ENCODE results near the gene KRTAP3-3. TPM values are rescaled to one million over a fixed set of nuclear protein-coding genes. Genes with fewer than 3 reads are reported as not detected.

Gene KRTAP3-3
- total and polyA plus RNA-seq, 4 experiments from 2014 or later, result not detected

Other genes with a start within 250 kb of the KRTAP3-3 start
Only the 30 nearest of the 36 such genes appear.
- not detected for gene KRT28, start 194.2 kb downstream of the KRTAP3-3 start, total RNA-seq
- not detected for gene KRT28, start 194.2 kb downstream of the KRTAP3-3 start, polyA plus RNA-seq
- 10 to 100 TPM; 37.6 to 40.4 TPM for gene KRT10, start 171.6 kb downstream of the KRTAP3-3 start, total RNA-seq
- 100 to 1,000 TPM; 141 to 181 TPM for gene KRT10, start 171.6 kb downstream of the KRTAP3-3 start, polyA plus RNA-seq
- not detected for gene KRT12, start 126.9 kb downstream of the KRTAP3-3 start, total RNA-seq
- gene KRT12, start 126.9 kb downstream of the KRTAP3-3 start, polyA plus RNA-seq, result not detected
- gene KRT20, start 108.9 kb downstream of the KRTAP3-3 start, total RNA-seq, result not detected
- gene KRT20, start 108.9 kb downstream of the KRTAP3-3 start, polyA plus RNA-seq, result not detected
- not detected for gene KRT23, start 56.5 kb downstream of the KRTAP3-3 start, total RNA-seq
- under 1 TPM in 1 of 2 donors, not detected in 1; 0.15 TPM for gene KRT23, start 56.5 kb downstream of the KRTAP3-3 start, polyA plus RNA-seq
- gene KRT39, start 27.2 kb downstream of the KRTAP3-3 start, total RNA-seq, result not detected
- not detected for gene KRT39, start 27.2 kb downstream of the KRTAP3-3 start, polyA plus RNA-seq
- not detected for gene KRT40, start 9.8 kb downstream of the KRTAP3-3 start, total RNA-seq
- not detected for gene KRT40, start 9.8 kb downstream of the KRTAP3-3 start, polyA plus RNA-seq
- not detected for gene KRTAP3-2, start 5.7 kb upstream of the KRTAP3-3 start, total RNA-seq
- gene KRTAP3-2, start 5.7 kb upstream of the KRTAP3-3 start, polyA plus RNA-seq, result not detected
- not detected for gene KRTAP3-1, start 15.0 kb upstream of the KRTAP3-3 start, total RNA-seq
- gene KRTAP3-1, start 15.0 kb upstream of the KRTAP3-3 start, polyA plus RNA-seq, result not detected
- not detected for gene KRTAP1-5, start 33.0 kb upstream of the KRTAP3-3 start, total RNA-seq
- gene KRTAP1-5, start 33.0 kb upstream of the KRTAP3-3 start, polyA plus RNA-seq, result not detected
- gene KRTAP1-4, start 36.0 kb upstream of the KRTAP3-3 start, total RNA-seq, result not detected
- not detected for gene KRTAP1-4, start 36.0 kb upstream of the KRTAP3-3 start, polyA plus RNA-seq
- gene KRTAP1-3, start 40.7 kb upstream of the KRTAP3-3 start, total RNA-seq, result not detected
- gene KRTAP1-3, start 40.7 kb upstream of the KRTAP3-3 start, polyA plus RNA-seq, result not detected
- gene KRTAP1-1, start 47.3 kb upstream of the KRTAP3-3 start, total RNA-seq, result not detected
- not detected for gene KRTAP1-1, start 47.3 kb upstream of the KRTAP3-3 start, polyA plus RNA-seq
- gene KRTAP2-1, start 53.2 kb upstream of the KRTAP3-3 start, total RNA-seq, result not detected
- not detected for gene KRTAP2-1, start 53.2 kb upstream of the KRTAP3-3 start, polyA plus RNA-seq
- not detected for gene KRTAP2-2, start 61.1 kb upstream of the KRTAP3-3 start, total RNA-seq
- gene KRTAP2-2, start 61.1 kb upstream of the KRTAP3-3 start, polyA plus RNA-seq, result not detected
- gene KRTAP2-3, start 66.0 kb upstream of the KRTAP3-3 start, total RNA-seq, result not detected
- not detected for gene KRTAP2-3, start 66.0 kb upstream of the KRTAP3-3 start, polyA plus RNA-seq
- gene KRTAP2-4, start 71.7 kb upstream of the KRTAP3-3 start, total RNA-seq, result not detected
- not detected for gene KRTAP2-4, start 71.7 kb upstream of the KRTAP3-3 start, polyA plus RNA-seq
- not detected for gene KRTAP4-7, start 90.0 kb upstream of the KRTAP3-3 start, total RNA-seq
- not detected for gene KRTAP4-7, start 90.0 kb upstream of the KRTAP3-3 start, polyA plus RNA-seq
- gene KRTAP4-8, start 104.0 kb upstream of the KRTAP3-3 start, total RNA-seq, result not detected
- gene KRTAP4-8, start 104.0 kb upstream of the KRTAP3-3 start, polyA plus RNA-seq, result not detected
- gene KRTAP4-16, start 108.0 kb upstream of the KRTAP3-3 start, total RNA-seq, result not detected
- gene KRTAP4-16, start 108.0 kb upstream of the KRTAP3-3 start, polyA plus RNA-seq, result not detected
- not detected for gene KRTAP4-9, start 111.2 kb upstream of the KRTAP3-3 start, total RNA-seq
- gene KRTAP4-9, start 111.2 kb upstream of the KRTAP3-3 start, polyA plus RNA-seq, result not detected
- not detected for gene KRTAP4-11, start 124.2 kb upstream of the KRTAP3-3 start, total RNA-seq
- gene KRTAP4-11, start 124.2 kb upstream of the KRTAP3-3 start, polyA plus RNA-seq, result not detected
- not detected for gene KRTAP4-12, start 130.0 kb upstream of the KRTAP3-3 start, total RNA-seq
- gene KRTAP4-12, start 130.0 kb upstream of the KRTAP3-3 start, polyA plus RNA-seq, result not detected
- not detected for gene KRTAP4-6, start 146.4 kb upstream of the KRTAP3-3 start, total RNA-seq
- under 1 TPM in 1 of 2 donors, not detected in 1; 0.24 TPM for gene KRTAP4-6, start 146.4 kb upstream of the KRTAP3-3 start, polyA plus RNA-seq
- gene KRTAP4-5, start 155.7 kb upstream of the KRTAP3-3 start, total RNA-seq, result not detected
- gene KRTAP4-5, start 155.7 kb upstream of the KRTAP3-3 start, polyA plus RNA-seq, result not detected
- not detected for gene KRTAP4-4, start 166.6 kb upstream of the KRTAP3-3 start, total RNA-seq
- gene KRTAP4-4, start 166.6 kb upstream of the KRTAP3-3 start, polyA plus RNA-seq, result not detected
- not detected for gene KRTAP4-3, start 174.1 kb upstream of the KRTAP3-3 start, total RNA-seq
- not detected for gene KRTAP4-3, start 174.1 kb upstream of the KRTAP3-3 start, polyA plus RNA-seq
- gene KRTAP4-2, start 184.1 kb upstream of the KRTAP3-3 start, total RNA-seq, result not detected
- gene KRTAP4-2, start 184.1 kb upstream of the KRTAP3-3 start, polyA plus RNA-seq, result not detected
- gene KRTAP4-1, start 190.7 kb upstream of the KRTAP3-3 start, total RNA-seq, result not detected
- not detected for gene KRTAP4-1, start 190.7 kb upstream of the KRTAP3-3 start, polyA plus RNA-seq
- not detected for gene KRTAP9-1, start 195.7 kb upstream of the KRTAP3-3 start, total RNA-seq
- gene KRTAP9-1, start 195.7 kb upstream of the KRTAP3-3 start, polyA plus RNA-seq, result not detected

Measured in CD4-positive, alpha-beta memory T cell (primary cell).